ENCODE data around the gene GPR108.

Gene GPR108

DNA sequence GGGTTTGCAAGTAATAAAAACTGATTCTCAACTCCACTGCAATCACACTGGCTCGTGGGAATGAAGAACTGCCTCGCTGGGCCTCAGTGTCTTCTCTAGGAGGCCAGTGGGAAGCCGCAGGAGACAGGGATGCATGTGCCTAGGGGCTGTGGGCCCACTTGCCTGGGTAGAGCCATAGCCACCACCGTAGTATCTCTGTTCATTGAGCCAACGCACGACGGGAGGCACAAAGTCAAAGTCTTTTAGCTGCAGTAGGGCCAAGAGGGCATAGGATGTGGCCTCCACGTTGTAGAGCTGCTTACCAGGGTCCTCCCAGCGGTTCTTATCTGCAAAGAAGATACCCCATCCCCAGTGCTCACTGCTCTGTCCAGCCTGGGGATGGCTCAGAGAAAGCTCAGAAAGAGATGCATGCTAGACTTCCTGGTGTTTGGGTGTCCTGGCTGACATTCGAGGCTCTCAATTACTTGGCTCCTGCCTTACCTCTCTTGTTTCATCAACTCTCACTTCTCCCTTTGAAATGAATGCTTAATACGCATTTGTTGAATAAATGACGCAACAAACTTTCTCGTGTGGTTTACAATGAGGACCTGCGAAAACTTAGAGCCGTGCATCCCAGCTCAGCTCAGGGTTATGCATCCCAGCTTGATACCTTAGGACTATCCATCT lies 51.3 kb downstream of the GPR108 start:
- in situ Hi-C loops (cut with MboI; ENCODE audit: low sequenced_read_pairs) = no loop called here

DNA sequence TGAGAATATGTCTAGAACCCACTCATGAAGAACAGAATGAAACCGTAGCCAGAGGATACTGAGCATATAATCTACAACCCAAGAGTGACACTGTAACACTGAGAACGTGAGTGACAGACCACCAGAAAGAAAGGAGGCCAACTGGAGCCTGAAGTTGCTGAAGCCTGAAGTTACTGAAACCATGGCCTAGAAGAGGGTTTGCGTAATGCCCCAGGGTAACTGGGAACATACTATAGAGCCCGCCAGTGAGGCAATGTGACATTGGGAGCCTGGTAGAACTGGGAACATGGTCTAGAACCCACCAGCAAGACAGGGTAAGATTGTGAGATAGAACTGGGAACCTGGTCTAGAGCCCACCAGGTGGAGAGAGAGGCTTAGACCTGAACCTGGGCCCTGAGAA lies 51.9 kb downstream of the GPR108 start:
- in situ Hi-C loops (cut with MboI; ENCODE audit: low sequenced_read_pairs) = no loop called here

- in situ Hi-C loops (cut with MboI; ENCODE audit: low sequenced_read_pairs) = no loop called here
Measured at GRCh38 chr19:6683971-6684370, 53.4 kb downstream of the GPR108 start.

GRCh38 chr19:6682607-6683128 lies 54.7 kb downstream of the GPR108 start:
- in situ Hi-C loops (cut with MboI; ENCODE audit: low sequenced_read_pairs) = no loop called here

GRCh38 chr19:6680141-6680540 lies 57.2 kb downstream of the GPR108 start:
- in situ Hi-C loops (cut with MboI; ENCODE audit: low sequenced_read_pairs) = no loop called here
